DOHH2 (cell line): ENCODE data around the gene KLK14.

Experiments
- EZH2phosphoT487 ChIP-seq: fragments of 200-600 bp; sonication (generic); IDR thresholded peaks from 2 replicates; pipeline ENCODE4 v1.6.1; 2017; ENCODE audit warnings: borderline replicate concordance, mild to moderate bottlenecking, antibody characterized with exemption, low read length, moderate library complexity, mixed read lengths
- TF ChIP-seq, protein P1 (sequence below): fragments of 200-600 bp; sonication (generic); IDR thresholded peaks from one replicate; pipeline ENCODE4 v1.5.1; 2014; ENCODE audit warnings: antibody characterized with exemption, mild to moderate bottlenecking, low read depth, low read length; ENCODE audit not compliant: poor library complexity, severe bottlenecking

GRCh38 chr19:51120160-51120559 lies 37.5 kb upstream of the KLK14 start:
- TF ChIP-seq, protein P1, sequence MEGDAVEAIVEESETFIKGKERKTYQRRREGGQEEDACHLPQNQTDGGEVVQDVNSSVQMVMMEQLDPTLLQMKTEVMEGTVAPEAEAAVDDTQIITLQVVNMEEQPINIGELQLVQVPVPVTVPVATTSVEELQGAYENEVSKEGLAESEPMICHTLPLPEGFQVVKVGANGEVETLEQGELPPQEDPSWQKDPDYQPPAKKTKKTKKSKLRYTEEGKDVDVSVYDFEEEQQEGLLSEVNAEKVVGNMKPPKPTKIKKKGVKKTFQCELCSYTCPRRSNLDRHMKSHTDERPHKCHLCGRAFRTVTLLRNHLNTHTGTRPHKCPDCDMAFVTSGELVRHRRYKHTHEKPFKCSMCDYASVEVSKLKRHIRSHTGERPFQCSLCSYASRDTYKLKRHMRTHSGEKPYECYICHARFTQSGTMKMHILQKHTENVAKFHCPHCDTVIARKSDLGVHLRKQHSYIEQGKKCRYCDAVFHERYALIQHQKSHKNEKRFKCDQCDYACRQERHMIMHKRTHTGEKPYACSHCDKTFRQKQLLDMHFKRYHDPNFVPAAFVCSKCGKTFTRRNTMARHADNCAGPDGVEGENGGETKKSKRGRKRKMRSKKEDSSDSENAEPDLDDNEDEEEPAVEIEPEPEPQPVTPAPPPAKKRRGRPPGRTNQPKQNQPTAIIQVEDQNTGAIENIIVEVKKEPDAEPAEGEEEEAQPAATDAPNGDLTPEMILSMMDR: no peak
- no peak for TF ChIP-seq EZH2phosphoT487
